NCI-H2227 (cell line): ENCODE results near the gene ERP27.

Experiments used
- DNase-seq: peaks from one replicate; lab custom pipeline; 2025; ENCODE audit not compliant: unreplicated experiment; lab: John Stamatoyannopoulos, UW

The ERP27 gene

DNA sequence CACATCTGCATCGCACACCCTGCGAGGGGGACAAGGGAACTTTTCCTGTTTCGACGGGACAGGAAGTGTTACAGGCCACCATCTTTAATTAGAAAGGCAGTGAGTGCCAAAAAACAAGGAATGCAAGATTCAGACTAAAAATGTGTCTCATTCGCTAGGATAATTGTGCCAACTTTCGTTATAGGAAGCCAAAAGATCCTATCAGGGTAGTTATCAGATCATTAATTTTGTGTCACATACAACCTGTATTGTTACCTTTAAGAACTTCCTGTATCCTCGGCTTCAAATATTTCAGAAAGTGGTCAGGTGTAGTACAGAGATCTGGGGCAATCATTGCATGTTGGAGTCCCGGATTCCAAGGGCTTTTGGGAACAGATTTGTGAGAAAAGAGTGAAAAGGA lies 33.5 kb downstream of the ERP27 start:
- no peak for DNase-seq

DNA sequence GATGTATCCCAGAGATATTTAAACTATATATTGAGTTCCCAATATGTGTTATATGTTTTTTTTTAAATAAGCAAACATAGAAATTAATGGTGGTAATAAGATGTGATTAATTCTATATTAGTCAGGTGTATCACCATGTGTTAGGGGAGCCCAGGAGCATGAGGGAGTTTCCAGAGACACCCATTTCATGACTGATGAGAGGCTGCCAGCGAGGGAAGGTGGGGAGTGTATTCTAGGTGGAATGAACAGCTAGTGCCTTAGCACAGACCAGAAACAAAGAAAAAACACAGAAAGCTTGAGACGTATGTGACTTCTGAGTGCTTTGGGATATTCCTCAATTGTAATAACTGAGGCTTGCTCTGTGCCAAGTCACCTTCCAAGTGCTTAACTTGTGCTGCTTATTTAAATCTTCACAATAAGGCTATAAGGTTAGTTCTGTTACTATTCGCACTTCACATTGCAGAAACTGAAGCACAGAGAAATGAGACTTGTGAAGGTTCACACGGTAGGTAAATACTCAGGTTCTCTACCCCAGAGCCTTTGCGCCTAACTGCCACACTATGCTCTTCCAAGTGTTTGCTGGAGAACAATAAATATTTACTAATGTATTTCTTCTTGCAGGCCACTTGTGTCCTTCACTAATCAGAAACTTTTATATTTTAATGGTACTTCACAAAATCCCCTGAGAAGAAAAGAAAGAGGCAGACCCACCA lies 34.8 kb downstream of the ERP27 start:
- DNase-seq: no peak

DNA sequence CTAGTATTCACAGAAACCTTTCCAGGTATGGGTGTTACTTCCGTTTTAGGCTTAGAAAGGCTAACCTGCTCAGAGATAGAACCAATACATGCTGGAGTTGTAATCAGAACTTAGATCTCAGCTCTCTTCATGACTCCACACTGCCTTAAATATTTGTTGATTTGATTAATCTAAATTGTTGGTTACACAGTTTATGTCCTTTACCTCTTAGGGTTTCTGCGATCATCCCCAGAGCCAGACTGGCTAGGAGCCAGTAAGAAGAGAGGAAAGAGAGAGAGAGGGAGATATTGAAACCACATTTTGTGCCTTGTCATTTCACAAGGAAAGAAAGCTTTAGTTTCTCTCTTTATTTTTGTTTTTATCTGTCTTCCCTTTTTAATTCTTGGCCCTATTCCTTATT lies 35.9 kb downstream of the ERP27 start:
- DNase-seq: no peak

DNA sequence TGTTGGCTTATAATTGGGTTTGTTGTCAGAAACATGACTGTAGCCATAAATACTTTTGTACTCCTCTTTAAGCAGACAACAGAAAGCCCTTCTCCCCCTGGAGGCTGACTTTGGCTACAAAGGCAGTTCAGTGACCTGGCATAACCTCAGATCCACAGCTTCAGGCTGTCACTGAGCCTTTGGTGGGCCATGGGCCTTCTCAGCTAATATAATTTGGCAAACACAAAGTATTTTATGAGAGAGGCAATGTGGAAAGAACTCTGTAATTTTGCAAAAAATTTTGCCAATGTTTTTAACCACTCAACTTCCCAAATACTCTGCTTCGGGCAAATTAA lies 37.1 kb downstream of the ERP27 start:
- DNase-seq: no peak

DNA sequence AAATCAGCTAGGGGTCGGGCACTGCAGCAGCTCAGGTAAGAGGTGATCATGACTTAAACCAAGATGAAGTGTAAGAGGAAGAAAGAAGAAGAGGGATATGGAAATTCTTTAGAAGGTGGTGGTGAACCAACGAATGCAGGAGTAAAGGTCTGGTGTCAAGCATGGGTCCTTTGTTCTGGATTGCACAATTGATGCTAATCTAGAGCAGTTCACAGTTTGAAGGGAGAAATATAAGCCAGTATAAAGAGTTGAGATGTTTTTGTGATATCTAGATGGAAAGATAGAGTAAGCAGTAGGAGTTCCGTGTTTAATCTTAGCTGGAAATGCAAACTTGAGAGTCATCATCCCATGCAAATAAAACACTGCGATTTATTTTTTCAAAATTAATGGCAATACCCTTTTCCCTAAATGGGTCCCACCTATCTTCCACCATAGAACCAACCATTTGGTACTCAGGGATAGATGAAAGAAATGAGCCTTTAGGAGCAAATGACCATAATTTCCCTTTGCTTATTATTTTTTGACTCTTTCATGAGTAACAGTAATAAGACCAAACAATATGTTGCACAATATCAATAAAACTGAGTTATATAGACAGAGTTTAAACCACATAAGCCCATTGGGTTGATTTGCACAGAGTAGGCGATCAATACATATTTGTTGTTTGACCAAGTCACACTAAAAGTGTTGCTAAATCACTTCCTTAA lies 37.7 kb downstream of the ERP27 start:
- no peak for DNase-seq

DNA sequence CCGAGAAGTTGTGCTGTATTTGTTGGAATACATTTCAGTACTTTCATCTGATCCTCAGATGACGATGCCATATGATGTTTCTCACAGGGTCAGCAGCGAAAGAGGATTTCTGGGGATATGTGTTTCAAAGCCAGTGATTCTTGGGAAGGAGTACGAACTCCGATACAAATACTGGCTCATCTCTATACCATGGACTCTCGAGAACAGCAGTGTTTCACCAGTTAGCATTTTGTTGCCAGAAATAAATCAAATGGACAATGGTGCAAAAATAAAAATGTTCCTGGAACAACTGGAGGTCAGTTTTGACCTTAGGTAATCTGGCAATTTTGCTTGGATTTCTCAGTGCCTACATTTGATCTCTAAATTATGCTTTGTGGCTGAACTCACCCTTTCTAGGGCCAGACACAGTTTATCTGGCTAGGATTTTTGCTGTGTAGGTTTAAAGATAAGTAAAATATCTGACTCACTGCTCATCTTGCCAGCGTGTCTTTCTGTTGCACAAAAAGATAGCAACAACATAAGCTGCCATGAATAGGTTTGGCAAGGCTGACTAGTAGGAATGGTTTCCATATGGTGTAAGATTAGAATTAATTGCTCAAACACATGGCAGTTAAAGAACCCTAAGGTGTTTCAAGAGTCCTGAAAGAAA lies 41.7 kb downstream of the ERP27 start:
- no peak for DNase-seq

DNA sequence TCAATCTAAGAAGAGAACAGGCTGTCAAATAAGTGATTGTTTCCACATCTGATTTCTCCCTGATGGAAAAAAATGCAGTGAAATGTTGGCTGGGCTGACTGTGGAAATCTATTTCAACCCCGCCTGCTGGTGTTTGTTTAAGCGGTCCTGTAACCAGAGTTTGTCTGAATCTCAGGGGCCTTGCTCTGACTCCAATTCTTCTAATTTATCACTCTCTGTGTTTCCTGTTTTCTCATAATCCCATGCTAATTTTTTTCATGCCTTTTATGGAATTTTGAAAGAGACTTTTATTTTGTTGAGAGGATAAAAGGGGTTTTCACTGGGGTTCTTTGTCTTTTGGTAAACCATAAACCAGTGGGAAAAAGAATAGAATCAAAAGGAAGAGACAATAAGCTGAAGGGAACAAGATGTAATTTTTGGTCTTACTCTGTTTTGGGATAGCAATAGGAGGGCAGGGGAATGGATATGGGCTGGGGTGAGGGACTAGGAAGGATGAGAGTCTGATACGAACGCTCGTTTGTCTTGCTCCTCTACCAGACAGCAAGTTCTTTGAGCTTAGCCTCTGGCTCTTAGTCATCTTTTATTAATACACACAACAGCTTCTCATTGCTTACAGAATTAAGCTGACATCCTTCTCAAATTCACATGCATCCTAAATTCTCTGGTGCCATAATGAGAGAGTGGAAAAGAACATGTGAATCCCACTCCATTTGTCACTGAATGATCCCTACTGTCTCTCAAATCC lies 44.7 kb downstream of the ERP27 start:
- no peak for DNase-seq

DNA sequence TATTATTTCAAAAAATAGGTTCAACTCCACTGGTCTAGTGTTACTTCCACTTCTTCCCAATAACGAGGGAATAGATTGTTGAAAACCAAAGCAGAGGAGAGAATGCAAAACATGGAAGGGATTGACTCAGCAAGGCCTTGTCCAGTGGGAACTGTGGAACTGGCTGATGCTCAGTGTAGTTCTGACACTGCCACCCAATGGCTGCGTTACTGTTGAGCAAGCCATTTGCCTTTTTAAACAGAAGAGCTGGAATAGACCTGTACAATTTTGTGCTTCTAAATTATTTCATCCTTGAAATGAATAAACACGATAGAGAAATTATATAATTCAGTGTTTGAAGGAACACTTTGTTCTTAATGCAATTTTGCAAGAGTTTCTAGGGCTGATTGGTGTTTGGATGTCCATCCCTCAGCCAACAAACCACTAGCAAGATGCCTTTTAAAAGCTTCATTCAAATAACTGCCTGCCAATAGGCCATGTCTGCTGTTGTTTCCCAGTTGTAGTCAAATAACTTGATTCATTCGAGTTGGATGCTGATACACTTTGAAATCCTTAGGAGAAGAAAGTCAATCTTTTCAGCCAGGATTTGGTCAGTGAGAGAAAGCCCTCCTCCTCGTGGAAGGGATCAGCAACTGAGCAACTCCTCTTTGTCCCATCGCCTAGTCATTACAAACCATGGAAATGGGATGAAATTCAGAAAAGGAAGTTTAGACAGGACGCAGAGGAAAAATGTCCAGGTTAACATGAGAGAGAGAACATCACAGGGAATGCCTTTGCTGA lies 45.4 kb downstream of the ERP27 start:
- no peak for DNase-seq

DNA sequence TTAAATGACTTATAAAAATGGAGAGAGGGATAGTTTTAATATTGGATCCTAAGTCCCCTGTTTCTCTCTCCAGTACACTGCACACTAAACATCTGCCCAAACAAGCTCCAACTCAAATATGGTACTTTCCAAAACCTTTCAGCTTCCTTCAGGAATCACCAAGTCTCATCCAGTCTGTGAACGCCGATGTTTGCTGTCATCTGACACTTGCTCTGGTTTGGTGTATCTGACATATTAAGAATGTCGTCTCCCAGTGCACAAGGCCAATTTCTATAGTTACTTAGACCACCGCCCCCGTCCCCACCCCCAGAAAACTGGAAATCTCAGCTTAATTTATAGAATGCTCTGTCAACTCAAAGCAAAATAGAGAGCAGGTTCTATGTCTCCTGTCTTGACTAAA lies 47.6 kb downstream of the ERP27 start:
- DNase-seq: no peak

DNA sequence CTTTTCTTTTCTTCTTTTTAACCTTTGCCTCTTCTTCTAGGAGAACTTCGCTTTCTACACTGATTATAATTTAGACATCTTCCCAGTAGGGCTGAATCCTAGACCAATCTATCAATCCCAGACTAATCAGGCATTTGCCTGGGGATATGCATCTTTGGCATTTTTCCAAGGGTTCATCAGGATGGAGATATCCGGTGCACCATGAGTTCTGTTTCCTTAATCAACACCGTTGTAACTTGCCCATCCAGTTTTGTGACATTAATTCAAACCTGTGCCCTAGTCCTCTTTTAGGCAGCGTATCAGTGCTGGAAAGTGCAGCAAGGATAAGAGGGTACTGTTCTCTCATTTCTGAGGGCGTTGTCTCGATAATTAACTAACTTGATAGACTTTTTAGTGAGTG lies 52.1 kb downstream of the ERP27 start:
- DNase-seq: no peak

DNA sequence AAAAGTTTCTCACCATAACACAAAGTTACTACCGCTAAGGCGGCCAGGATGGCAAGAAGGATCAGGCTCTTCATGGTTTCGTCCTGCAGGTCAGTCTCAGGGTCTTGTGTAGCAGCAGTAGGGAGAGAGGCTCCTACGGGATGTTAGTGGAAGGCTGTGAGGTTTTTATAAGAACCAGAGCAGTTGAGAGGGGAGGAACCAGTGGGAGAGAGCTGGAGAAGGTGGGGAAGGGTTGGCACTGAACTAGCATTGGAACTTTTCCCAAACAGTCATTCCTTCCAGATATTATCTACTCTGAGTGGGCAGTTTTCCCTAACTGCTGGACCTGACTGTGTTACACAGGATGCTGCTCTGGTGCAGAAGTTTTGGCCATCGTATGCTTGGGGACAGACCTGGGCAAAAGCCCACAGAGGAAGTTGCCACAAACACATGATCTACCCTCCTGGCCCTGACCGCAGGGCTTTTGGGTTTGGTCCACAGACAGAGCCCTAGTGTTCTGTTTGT lies 52.6 kb downstream of the ERP27 start, which contains the start of gene MGP:
TSS of gene MGP (minus strand) at position 137 of the 504 bp plus-strand sequence. CDS start at position 74, 63 bp downstream.
- no peak for DNase-seq

DNA sequence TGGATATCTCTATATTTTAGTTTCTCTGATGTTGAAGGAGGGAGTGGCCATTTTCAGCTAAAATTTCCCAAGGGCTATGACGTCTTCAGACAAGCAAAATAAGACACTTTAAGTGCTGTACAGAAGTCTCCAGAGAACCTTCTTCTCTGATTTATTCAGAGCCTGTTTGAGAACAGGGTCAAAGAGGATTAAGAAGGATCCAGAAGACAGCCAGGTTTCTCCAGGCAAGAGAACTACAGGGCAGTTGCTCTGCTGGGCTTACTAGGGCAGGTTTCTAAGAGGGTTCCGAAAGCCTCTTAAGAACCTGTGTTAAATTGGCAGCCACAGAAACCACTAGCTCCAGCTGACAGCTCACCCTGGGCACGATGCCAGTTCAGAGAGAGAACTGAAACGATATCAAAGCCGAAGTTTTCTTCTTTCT lies 53.9 kb downstream of the ERP27 start:
- DNase-seq: peak; percentile 8

DNA sequence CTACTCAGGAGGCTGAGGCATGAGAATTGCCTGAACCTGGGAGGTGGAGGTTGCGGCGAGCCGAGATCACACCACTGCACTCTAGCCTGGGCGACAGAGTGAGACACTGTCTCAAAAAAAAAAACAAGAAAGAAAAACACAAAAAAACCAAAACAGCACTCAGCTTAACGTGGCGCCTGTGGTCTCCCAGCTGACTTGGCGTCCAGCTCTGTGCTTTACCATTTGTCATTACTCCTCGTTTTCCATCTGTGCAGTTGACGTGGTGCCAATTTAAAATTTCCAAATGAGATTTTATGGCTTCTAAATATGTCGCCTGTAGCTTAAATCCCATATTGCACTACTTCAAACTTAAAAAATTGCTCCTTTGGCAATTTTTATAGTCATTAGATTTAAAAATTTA lies 54.7 kb downstream of the ERP27 start:
- no peak for DNase-seq

DNA sequence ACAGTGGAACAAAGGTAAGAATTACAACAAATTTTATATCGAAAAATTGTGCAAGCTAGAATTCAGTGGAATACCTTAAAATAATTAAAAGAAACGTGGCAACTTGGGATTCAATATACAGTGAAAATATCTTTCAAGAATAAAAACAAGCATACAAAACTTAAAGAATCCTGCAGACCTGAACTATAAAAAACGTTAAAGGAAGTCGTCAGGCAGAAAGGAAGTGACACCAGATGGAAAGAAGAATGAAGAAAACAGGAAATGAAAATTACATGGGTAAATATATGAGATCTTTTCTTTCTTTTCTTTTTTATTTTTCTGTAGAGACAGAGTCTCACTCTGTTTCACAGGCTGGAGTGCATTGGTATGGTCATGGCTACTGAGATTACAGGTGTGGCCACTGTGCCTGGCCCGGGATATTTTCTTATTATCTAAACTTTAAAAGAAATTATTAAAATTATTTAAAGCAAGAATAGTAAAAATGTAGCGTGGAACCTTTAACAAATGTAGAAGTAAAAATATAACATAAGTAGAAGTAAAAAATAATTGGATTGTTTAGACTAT lies 57.4 kb downstream of the ERP27 start:
- DNase-seq: no peak

DNA sequence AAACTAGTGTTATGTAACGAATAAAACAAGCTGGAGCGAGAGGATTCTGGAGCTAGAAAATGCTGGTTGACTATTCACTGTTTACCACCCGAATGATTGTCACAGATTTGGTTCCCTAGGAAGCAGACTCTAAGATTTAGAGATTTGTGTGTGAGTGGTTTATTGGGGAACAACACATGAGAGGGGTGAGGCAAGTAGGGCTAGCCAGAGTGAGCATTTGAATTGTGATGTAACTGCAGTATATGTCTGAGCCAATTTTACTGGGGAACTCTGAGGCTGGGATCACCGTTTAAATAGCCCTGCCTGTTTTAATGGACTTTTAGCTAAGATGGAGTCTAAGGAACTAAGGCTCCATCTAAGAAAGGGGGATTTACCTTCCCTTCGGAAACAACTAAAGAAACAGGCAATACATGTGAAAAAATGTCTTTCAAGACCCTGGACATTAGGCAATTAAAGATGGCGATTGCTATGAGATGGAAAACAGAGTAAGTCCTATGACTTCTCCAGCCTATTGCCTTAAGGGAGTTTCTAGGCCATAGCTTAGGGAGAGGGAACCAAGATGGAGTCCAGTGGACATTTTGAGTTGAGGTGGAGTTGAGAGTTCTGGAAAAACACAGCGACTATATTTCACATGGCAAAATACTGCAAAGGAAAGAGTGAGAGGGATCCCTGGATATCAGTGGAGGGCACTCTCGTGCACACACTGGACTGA lies 59.0 kb downstream of the ERP27 start:
- no peak for DNase-seq

DNA sequence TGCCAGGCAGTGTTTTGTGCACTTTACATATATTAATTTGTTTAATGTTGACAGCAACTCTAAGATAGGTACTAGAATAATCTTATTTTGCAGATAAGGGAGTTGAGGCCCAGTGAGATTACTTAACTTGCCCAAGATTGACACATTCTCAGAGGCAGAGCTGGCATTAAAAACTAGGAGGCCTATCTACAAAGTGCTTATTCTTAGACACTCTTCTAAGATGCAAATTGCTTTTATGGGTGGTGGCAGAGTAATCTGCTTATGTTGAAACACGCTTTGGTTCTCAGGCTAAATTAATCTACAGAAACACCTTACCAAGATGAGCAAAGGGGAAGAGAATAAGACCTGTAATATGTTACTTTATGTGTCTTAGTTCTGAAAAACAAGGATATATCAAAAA lies 59.8 kb downstream of the ERP27 start:
- no peak for DNase-seq

DNA sequence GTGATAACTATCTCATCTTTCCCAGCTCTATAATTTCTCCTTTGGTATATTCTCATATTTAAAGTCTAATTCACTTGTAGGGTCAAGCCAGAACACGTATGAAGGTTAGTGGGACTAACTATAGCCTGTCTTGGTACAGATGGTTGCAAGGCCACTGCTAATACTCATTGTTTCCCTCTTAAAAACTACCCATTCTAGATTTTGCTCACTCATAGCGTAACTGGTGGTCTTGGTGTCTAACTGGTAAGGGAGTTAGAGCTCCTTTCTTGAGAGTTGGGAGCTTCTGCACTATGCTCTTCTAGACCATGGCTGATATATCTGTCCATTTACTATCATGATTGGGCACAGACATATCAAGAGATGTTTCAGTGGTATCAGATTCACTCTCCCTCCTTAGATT lies 61.5 kb downstream of the ERP27 start:
- DNase-seq: no peak

DNA sequence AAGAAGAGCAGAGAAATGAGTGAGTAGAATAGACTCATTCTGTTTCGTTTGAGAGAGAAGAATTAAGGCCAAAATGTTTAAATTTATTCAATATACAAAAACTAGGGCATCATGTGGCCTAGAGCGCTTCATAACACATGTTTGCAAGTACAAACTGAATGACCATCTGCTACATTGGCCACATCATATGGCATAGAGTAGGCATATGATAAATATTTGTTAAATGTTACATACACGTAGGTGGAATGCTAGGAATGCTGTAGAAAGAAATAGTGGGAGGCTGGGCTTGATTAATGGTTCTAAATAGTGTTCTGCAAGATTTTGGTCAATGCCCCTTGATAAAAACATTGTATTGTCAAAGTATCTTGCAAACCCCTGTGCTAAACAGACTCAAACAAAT lies 63.5 kb downstream of the ERP27 start:
- no peak for DNase-seq

DNA sequence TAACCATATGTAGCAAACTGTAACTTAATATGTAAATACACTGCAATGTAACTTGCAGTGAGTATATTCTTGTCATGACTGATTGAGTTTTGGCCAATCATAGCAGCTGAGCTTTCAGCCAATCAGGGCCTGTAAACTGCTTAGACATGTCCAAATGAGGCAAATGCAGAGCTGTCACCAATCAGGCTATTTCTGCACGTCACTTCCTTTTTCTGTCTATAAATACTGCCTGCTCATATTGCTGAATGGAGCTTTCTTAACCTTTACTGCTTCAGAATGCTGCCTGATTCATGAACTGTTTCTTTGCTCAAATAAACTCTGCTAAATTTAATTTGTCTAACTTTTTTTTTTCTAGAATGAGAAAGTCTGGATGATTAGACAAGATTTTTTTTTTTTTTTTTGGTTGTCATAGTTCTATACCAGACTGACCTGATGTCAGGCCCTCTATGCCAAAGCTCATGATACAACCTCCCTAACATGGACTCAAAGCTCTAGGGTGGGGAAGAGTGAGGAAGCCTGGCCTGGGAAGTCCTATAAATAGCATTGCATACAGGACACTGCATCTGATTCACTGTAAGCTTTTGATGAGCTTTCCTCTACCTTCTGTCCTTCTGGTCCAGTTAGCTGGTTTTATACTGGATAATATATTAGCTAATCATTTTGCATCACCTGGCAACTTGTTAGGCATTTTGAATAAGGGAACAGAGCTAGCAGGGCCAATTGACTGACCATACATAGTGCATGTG lies 64.7 kb downstream of the ERP27 start:
- no peak for DNase-seq
